Nephron progenitor cell (in vitro differentiated cells): ENCODE data around the gene SPRR2F.
"Not testable (repeated sequence)": the region's sequence is repeated elsewhere in the genome, so short reads cannot be mapped to it uniquely, and the experiment has no call there.

Experiments used
- DNase-seq: peaks from one replicate; pipeline ENCODE4 v3.0.0; 2021
- H3K27ac Mint-ChIP-seq: 2 replicates; pipeline ENCODE4 v1.8.0; 2021; ENCODE audit warnings: mild to moderate bottlenecking, moderate library complexity, mixed read lengths
- H3K27me3 Mint-ChIP-seq: 2 replicates; pipeline ENCODE4 v1.8.0; 2021; ENCODE audit warnings: mild to moderate bottlenecking, low read depth, mixed read lengths; ENCODE audit not compliant: poor library complexity
- H3K36me3 Mint-ChIP-seq: 2 replicates; pipeline ENCODE4 v1.8.0; 2021; ENCODE audit warnings: low read depth, mixed read lengths
- H3K4me1 Mint-ChIP-seq: 2 replicates; pipeline ENCODE4 v1.8.0; 2021; ENCODE audit warnings: mixed read lengths
- H3K4me3 Mint-ChIP-seq: 2 replicates; pipeline ENCODE4 v1.8.0; 2021; ENCODE audit warnings: mild to moderate bottlenecking, moderate library complexity, mixed read lengths
- H3K9me3 Mint-ChIP-seq: 2 replicates; pipeline ENCODE4 v1.8.0; 2021; ENCODE audit warnings: mild to moderate bottlenecking, moderate library complexity, mixed read lengths
- CTCF ChIP-seq: fragments of 200-600 bp; sonication (generic); IDR thresholded peaks from 2 replicates; pipeline ENCODE4 v1.5.0; 2021; ENCODE audit warnings: antibody characterized with exemption

The SPRR2F gene

DNA sequence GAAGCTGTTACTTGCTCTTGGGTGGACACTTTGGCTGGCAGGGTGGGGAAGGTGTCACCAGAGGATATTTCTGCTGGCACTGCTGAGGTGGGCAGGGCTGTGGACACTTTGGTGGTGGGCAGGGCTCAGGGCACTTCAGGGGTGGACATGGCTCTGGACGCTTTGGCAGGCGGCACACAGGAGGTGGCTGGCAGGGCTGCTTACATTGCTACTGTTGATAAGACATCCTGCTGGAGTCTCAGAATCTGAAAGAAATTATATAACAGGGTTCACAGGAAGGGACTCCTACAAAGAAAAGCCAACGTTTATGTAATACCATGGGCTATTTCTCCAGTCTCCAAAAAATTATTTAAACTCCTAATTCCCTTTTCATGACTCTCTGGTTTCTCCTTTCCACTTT, 27.2 kb upstream of the SPRR2F start:
- peaks cover 3% of the 10 kb centered on the region for H3K9me3 Mint-ChIP-seq
- no peak overlapping the region for H3K27ac Mint-ChIP-seq
- no peak for TF ChIP-seq CTCF
- no peak for DNase-seq
- no peaks in the 10 kb centered on the region for H3K36me3 Mint-ChIP-seq
- no peaks in the 10 kb centered on the region for H3K4me1 Mint-ChIP-seq
- no peak overlapping the region for H3K4me3 Mint-ChIP-seq
- H3K27me3 Mint-ChIP-seq, result no peaks in the 10 kb centered on the region

DNA sequence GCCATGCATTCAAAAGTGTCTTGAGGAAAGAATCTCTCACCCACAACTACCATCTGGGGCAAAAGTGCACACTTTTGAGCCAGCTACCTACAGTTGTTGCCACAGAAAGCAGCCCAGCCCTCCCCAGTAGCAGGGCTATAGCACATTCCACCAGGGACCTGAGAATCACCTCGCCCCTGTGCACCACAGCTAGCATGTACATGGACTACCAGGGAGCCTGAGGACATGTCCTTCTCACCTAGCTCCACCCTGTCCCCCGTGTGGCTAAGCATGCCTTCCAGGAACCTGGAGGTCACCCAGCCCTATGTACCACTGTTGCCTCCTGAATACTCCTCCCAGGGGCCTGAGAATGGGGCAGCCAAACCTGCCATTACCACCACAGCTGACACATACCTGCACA, 20.4 kb upstream of the SPRR2F start:
- no peaks in the 10 kb centered on the region for H3K27me3 Mint-ChIP-seq
- no peak overlapping the region for H3K27ac Mint-ChIP-seq
- no peaks in the 10 kb centered on the region for H3K4me1 Mint-ChIP-seq
- no peak for TF ChIP-seq CTCF
- H3K9me3 Mint-ChIP-seq, result peaks cover 21% of the 10 kb centered on the region
- H3K36me3 Mint-ChIP-seq, result no peaks in the 10 kb centered on the region
- no peak for DNase-seq
- H3K4me3 Mint-ChIP-seq, result no peak overlapping the region

DNA sequence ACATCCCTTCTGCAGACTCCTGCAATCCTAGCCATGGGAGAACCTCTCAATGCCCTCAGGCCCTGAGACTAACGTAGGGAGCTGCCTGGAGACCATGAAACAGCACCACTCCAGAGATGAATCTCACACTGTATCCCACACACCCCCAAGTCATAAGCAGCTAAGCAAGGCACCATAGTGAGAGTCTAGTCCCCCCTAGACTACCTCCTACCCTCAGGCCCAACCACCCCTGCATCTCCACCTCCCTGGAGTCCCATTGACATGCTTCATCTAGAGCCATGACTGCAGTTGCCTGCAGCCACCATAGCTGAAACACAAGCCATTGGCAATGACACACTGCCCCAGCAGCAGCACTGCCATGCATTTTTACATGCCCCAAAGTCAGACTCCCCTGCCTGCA, 20.0 kb upstream of the SPRR2F start:
- no peak for TF ChIP-seq CTCF
- Mint-ChIP-seq H3K27ac (no peak overlapping the region), H3K27me3 (no peaks in the 10 kb centered on the region), H3K9me3 (peaks cover 21% of the 10 kb centered on the region), H3K4me3 (no peak overlapping the region), H3K36me3 (no peaks in the 10 kb centered on the region), H3K4me1 (no peaks in the 10 kb centered on the region)
- no peak for DNase-seq

- not testable (repeated sequence) for H3K4me3 Mint-ChIP-seq, H3K4me1 Mint-ChIP-seq, H3K36me3 Mint-ChIP-seq, DNase-seq, H3K27me3 Mint-ChIP-seq, H3K27ac Mint-ChIP-seq
- H3K9me3 Mint-ChIP-seq, result peaks cover 51% of the 10 kb centered on the region
These were observed 15.4 kb upstream of the SPRR2F start for GRCh38 chr1:153128688-153129087.

- no peak overlapping the region for H3K4me3 Mint-ChIP-seq
- TF ChIP-seq CTCF, result no peak
- DNase-seq, result no peak
- H3K36me3 Mint-ChIP-seq, result peaks cover 14% of the 10 kb centered on the region
- H3K27me3 Mint-ChIP-seq, result peaks cover 14% of the 10 kb centered on the region
- peaks cover 65% of the 10 kb centered on the region for H3K9me3 Mint-ChIP-seq
- no peak overlapping the region for H3K27ac Mint-ChIP-seq
- H3K4me1 Mint-ChIP-seq, result peaks cover 11% of the 10 kb centered on the region
These were observed 14.0 kb upstream of the SPRR2F start for GRCh38 chr1:153127296-153127695.

DNA sequence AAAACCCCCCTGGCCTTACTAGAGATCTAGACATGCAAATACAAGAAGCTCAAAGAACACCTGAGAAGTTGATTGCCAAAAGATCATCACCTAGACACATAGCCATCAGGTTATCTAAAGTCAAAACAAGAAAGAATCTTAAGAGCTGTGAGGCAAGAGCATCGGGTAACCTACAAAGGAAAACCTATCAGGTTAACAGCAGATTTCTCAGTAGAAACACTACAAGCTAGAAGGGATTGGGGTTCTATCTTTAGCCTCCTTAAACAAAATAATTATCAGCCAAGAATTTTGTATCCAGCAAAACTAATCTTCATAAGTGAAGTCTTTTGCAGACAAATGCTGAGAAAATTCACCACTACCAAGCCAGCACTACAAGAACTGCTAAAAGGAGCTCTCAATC, 12.2 kb upstream of the SPRR2F start:
- H3K27ac Mint-ChIP-seq, result no peak overlapping the region
- DNase-seq, result no peak
- H3K27me3 Mint-ChIP-seq, result peaks cover 14% of the 10 kb centered on the region

GRCh38 chr1:153123793-153124192, 10.5 kb upstream of the SPRR2F start:
- DNase-seq, H3K27ac Mint-ChIP-seq, H3K4me3 Mint-ChIP-seq: not testable (repeated sequence)
- Mint-ChIP-seq H3K4me1 (peaks cover 17% of the 10 kb centered on the region), H3K9me3 (peaks cover 59% of the 10 kb centered on the region), H3K36me3 (peaks cover 14% of the 10 kb centered on the region), H3K27me3 (peaks cover 14% of the 10 kb centered on the region)

More for the DNA sequence above, 12.2 kb upstream of the SPRR2F start:
- Mint-ChIP-seq H3K36me3 (peaks cover 14% of the 10 kb centered on the region), H3K4me3 (no peak overlapping the region), H3K4me1 (peaks cover 11% of the 10 kb centered on the region), H3K9me3 (peaks cover 68% of the 10 kb centered on the region)
- TF ChIP-seq CTCF, result no peak
